Ovary (tissue), 9 donors: ENCODE results near the gene PLBD1. TPM values are rescaled to one million over a fixed set of nuclear protein-coding genes. Genes with fewer than 3 reads are reported as not detected.

ENCODE experiments used
- DNase-seq, 5 donors: peaks; one replicate each; pipeline ENCODE4 v3.0.0-alpha.2; 2019 to 2020
- H3K27ac ChIP-seq, 2 donors: fragments of 200-600 bp; one replicate each; pipeline versions ENCODE4 v1.5.1 to v1.8.0; 2019 to 2022
- H3K27me3 ChIP-seq: fragments of 200-600 bp; one replicate; pipeline ENCODE4 v1.8.0; 2022
- H3K36me3 ChIP-seq: fragments of 200-600 bp; sonication (generic); one replicate; pipeline ENCODE4 v1.5.1; 2019
- H3K4me1 ChIP-seq: one replicate; pipeline ENCODE4 v1.8.1; 2013; ENCODE audit warnings: mild to moderate bottlenecking, moderate library complexity; ENCODE audit not compliant: insufficient read depth
- H3K4me3 ChIP-seq: fragments of 200-600 bp; sonication (generic); one replicate; pipeline ENCODE4 v1.5.1; 2017
- H3K9me3 ChIP-seq, 2 donors: fragments of 200-600 bp in 1 of 2; sonication (generic) in 1 of 2; one replicate each; pipeline versions ENCODE4 v1.5.1 to v1.8.1; 2013 to 2019; ENCODE audit warnings: mild to moderate bottlenecking in 1 of 2, moderate library complexity in 1 of 2
- EP300 ChIP-seq: sonication (generic); formaldehyde crosslinking; IDR thresholded peaks from one replicate; pipeline ENCODE4 v1.6.1; 2017; ENCODE audit warnings: antibody characterized with exemption
- POLR2A ChIP-seq: fragments of 450-650 bp; IDR thresholded peaks from one replicate; pipeline ENCODE4 v1.6.1; 2017; ENCODE audit warnings: antibody characterized with exemption, mild to moderate bottlenecking, moderate library complexity
- WGBS, 3 donors: extraction: QIAGEN DNeasy Blood & Tissue Kit in 1 of 3; methylation state at CpG; one replicate each; pipeline versions ENCODE4 v1.1.5 to v1.1.7; 2013 to 2017; 5-methylcytosine and 5-hydroxymethylcytosine counted together
- intact Hi-C, 4 donors: fragments of 100-400 bp; cut with DNase I; formaldehyde crosslinking; loops; one replicate each; pipeline versions ENCODE4 v1.11.0 to v1.15.1; 2022 to 2023
- polyA plus RNA-seq, 2 donors: library from polyadenylated mRNA; stranded (reverse); fragments of 200-250 nt in 1 of 2; fragments of 350-450 nt in 1 of 2; fragmentation: Illumina TruSeq in 1 of 2; extraction: RNeasy Lipid Tissue Mini Kit (QIAGEN cat#74804) in 1 of 2; gene quantifications; one replicate each; pipeline ENCODE4 v1.2.3, GENCODE V29; 2013 to 2014
- total RNA-seq, 7 donors: library from RNA; depleted of rRNA in 2 of 7; stranded (reverse); fragments of >200 nt in 2 of 7; fragmentation: NEBNext Ultra II Directional in 3 of 7; extraction: Animal tissue kit (Norgen Biotek cat#: 25700) in 3 of 7; gene quantifications; one replicate each; pipeline versions ENCODE4 v1.1.0 to v1.2.4, GENCODE V29; 2016 to 2023
- TF ChIP-seq, protein P1 (sequence below), 3 donors: fragments of 450-650 bp in 2 of 3; fragments of 200-600 bp in 1 of 3; IDR thresholded peaks; one replicate each; pipeline versions ENCODE4 v1.5.1 to v1.8.0; 2016 to 2022; ENCODE audit warnings: antibody characterized with exemption in 3 of 3, mild to moderate bottlenecking in 1 of 3
- donor health status: DM: no; HTN: no; CAD: no; lungs with moderate emphysema.
- donor health status: DM: no; HTN: no; CAD: no.
- donor health status: Bipolar disorder and iron deficiency.
- donor health status: DM: yes; HTN: yes; CAD: no.
- donor health status: DM: no; HTN: no; CAD: no.
- donor health status: DM: yes; HTN: yes; CAD: no.

Gene PLBD1
- total and polyA plus RNA-seq, 9 donors: 1.1 to 54.0 (median 4.6) TPM

GRCh38 chr12:14545144-14546124 lies 22.2 kb downstream of the PLBD1 start:
- no peak for DNase-seq
- intact Hi-C loops: loop anchor here in 1 of 4 donors (10.0 kb wide), 1 partner anchor 521 kb away; no protein-coding TSS in a partner anchor
- no peaks in the 10 kb centered on the region for H3K9me3 ChIP-seq
- no peak overlapping the region for H3K27ac ChIP-seq
- no peaks in the 10 kb centered on the region for H3K27me3 ChIP-seq
- no peak for TF ChIP-seq EP300
- TF ChIP-seq, protein P1, sequence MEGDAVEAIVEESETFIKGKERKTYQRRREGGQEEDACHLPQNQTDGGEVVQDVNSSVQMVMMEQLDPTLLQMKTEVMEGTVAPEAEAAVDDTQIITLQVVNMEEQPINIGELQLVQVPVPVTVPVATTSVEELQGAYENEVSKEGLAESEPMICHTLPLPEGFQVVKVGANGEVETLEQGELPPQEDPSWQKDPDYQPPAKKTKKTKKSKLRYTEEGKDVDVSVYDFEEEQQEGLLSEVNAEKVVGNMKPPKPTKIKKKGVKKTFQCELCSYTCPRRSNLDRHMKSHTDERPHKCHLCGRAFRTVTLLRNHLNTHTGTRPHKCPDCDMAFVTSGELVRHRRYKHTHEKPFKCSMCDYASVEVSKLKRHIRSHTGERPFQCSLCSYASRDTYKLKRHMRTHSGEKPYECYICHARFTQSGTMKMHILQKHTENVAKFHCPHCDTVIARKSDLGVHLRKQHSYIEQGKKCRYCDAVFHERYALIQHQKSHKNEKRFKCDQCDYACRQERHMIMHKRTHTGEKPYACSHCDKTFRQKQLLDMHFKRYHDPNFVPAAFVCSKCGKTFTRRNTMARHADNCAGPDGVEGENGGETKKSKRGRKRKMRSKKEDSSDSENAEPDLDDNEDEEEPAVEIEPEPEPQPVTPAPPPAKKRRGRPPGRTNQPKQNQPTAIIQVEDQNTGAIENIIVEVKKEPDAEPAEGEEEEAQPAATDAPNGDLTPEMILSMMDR (IDR thresholded peaks at IDR 0.05): no peak
- no peak for TF ChIP-seq POLR2A
- no peaks in the 10 kb centered on the region for H3K36me3 ChIP-seq
- H3K4me1 ChIP-seq: no peaks in the 10 kb centered on the region
- WGBS, 3 donors: 75 to 76% (median 75%) methylated on average over 7 of the region's 7 CpGs
- H3K4me3 ChIP-seq: no peak overlapping the region

DNA sequence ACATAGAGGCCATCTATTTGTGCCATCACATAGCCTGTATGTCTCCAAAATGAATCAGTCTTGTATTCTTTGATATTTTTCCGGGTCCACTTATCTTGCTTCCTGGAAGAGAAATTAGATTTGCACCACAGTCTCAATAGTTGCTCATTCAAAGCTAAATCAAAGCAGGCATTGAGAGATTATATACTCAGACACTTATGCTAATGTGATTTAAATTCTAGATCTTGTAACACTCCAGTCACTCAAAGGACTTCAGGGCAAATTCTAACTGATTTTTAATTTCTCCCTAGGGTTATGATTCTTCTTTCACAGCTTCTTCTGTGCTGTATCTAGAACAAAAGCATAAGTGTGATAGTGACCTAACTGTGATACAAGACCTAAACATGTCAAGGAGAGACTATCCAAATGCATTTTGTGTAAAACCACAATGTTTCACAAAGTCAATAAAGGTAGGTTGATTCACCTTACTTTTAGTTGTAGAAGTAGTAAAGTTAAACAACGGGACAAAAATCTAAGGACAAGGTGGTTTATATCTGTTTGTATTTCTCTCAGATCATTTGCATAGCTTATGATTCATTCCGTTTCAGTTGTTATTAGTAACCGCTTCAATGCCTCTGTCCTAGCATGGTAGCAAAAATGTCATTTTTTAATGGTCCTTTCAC lies 26.8 kb downstream of the PLBD1 start:
- no peak for DNase-seq
- no peaks in the 10 kb centered on the region for H3K36me3 ChIP-seq
- H3K4me1 ChIP-seq: no peaks in the 10 kb centered on the region
- TF ChIP-seq, protein P1 (IDR thresholded peaks at IDR 0.05): no peak
- TF ChIP-seq EP300 (no peak), POLR2A (no peak)
- 68 to 85% (median 78%) methylated on average over 4 of the region's 4 CpGs for WGBS, 3 donors
- H3K4me3 ChIP-seq: no peak overlapping the region
- intact Hi-C loops: loop anchor here in 1 of 4 donors (10.0 kb wide), 1 partner anchor 516 kb away; no protein-coding TSS in a partner anchor
- no peaks in the 10 kb centered on the region for H3K27me3 ChIP-seq
- no peak overlapping the region for H3K27ac ChIP-seq
- no peaks in the 10 kb centered on the region for H3K9me3 ChIP-seq

GRCh38 chr12:14537088-14537487 lies 30.6 kb downstream of the PLBD1 start:
- 96 to 97% (median 96%) methylated on average over 5 of the region's 5 CpGs for WGBS, 3 donors
- TF ChIP-seq POLR2A (no peak), EP300 (no peak)
- TF ChIP-seq, protein P1 (IDR thresholded peaks at IDR 0.05): no peak

GRCh38 chr12:14532152-14532551 lies 35.5 kb downstream of the PLBD1 start:
- H3K27me3 ChIP-seq: no peaks in the 10 kb centered on the region
- no peak for TF ChIP-seq EP300
- TF ChIP-seq, protein P1 (IDR thresholded peaks at IDR 0.05): no peak
- no peak for TF ChIP-seq POLR2A
- intact Hi-C loops: no loop called here
- no peaks in the 10 kb centered on the region for H3K9me3 ChIP-seq
- whole genome bisulfite sequencing, 3 donors: 91 to 92% (median 91%) methylated on average over 9 to 10 of the region's 10 CpGs
- H3K4me1 ChIP-seq: no peaks in the 10 kb centered on the region
- no peaks in the 10 kb centered on the region for H3K36me3 ChIP-seq
- no peak overlapping the region for H3K27ac ChIP-seq
- no peak overlapping the region for H3K4me3 ChIP-seq
- DNase-seq: no peak

More at GRCh38 chr12:14537088-14537487, 30.6 kb downstream of the PLBD1 start:
- Histone ChIP-seq H3K9me3 (no peaks in the 10 kb centered on the region), H3K27me3 (no peaks in the 10 kb centered on the region), H3K27ac (no peak overlapping the region), H3K4me3 (no peak overlapping the region), H3K4me1 (no peaks in the 10 kb centered on the region), H3K36me3 (no peaks in the 10 kb centered on the region)
- intact Hi-C loops: no loop called here
- DNase-seq: no peak
